Right cardiac atrium (tissue), 5 donors: ENCODE measurements around the gene PCDHB7. TPM values are rescaled to one million over a fixed set of nuclear protein-coding genes. Genes with fewer than 3 reads are reported as not detected.
"Not testable (repeated sequence)": the region's sequence is repeated elsewhere in the genome, so short reads cannot be mapped to it uniquely, and the experiment has no call there.

Experiments used
- ATAC-seq, 2 donors: fragments of 200-7000 bp; cut with Tn5 transposase; one replicate each; pipeline versions ENCODE4 v1.8.0 to v1.9.1; 2020; ENCODE audit warnings: moderate library complexity in 2 of 2, mild to moderate bottlenecking in 1 of 2
- DNase-seq, 3 donors: peaks; one replicate each; pipeline ENCODE4 v3.0.0-alpha.2; 2020
- H3K27ac ChIP-seq: one replicate; pipeline ENCODE4 v1.5.1; 2013; ENCODE audit warnings: mild to moderate bottlenecking, low read length, control low read depth, moderate library complexity
- H3K27me3 ChIP-seq: one replicate; pipeline ENCODE4 v1.6.1; 2013; ENCODE audit not compliant: control insufficient read depth, insufficient read depth
- H3K4me1 ChIP-seq: one replicate; pipeline ENCODE4 v1.6.1; 2013; ENCODE audit warnings: low read length; ENCODE audit not compliant: control insufficient read depth, insufficient read depth
- H3K4me3 ChIP-seq: one replicate; pipeline ENCODE4 v1.5.1; 2013; ENCODE audit warnings: low read length, control low read depth
- H3K9me3 ChIP-seq: one replicate; pipeline ENCODE4 v1.6.1; 2013; ENCODE audit warnings: low read length; ENCODE audit not compliant: control insufficient read depth
- WGBS: extraction: QIAGEN DNeasy Blood & Tissue Kit; methylation state at CpG from one replicate; pipeline ENCODE4 v1.1.7; 2013; 5-methylcytosine and 5-hydroxymethylcytosine counted together
- intact Hi-C, 4 donors: fragments of 100-400 bp; cut with DNase I; formaldehyde crosslinking; loops; one replicate each; pipeline versions ENCODE4 v1.11.0 to v1.14.0; 2022 to 2023
- long read RNA-seq, 4 donors: library from polyadenylated mRNA; unstranded; transcript quantifications; one replicate each; pipeline ENCODE4 v2.0.0, GENCODE V29; 2020 to 2021
- polyA plus RNA-seq: library from polyadenylated mRNA; stranded (reverse); fragments of 200-250 nt; gene quantifications from one replicate; pipeline ENCODE4 v1.2.3, GENCODE V29; 2013
- total RNA-seq, 4 donors: library from RNA; stranded (reverse); fragmentation: NEBNext Ultra II Directional; extraction: Animal tissue kit (Norgen Biotek cat#: 25700); gene quantifications; one replicate each; pipeline ENCODE4 v1.2.1, GENCODE V29; 2021
- donor health status: healthy with polysubstance abuse.
- donor health status: DM: no; HTN: yes; CAD: no.
- donor health status: DM: no; HTN: no; CAD: no.
- donor health status: DM: no; HTN: yes; CAD: no; lungs with severe emphysema.
- donor health status: DM: yes; HTN: yes; CAD: no.

The PCDHB7 gene
- total RNA-seq (1 to 10 TPM in 3 of 4 donors, under 1 TPM in 1; 0.79 to 1.7 (median 1.6) TPM), polyA plus RNA-seq (0.57 TPM)
- long read RNA-seq, donor 1, transcript PCDHB7-201 (1 exons, 3,765 nt), result major isoform, 5 of 5 reads
- long read RNA-seq, donor 1, partial matches to known transcripts, result 0 of 5 reads
- long read RNA-seq, donor 1, other reads (novel, unspliced or antisense), result 0 of 5 reads
- long read RNA-seq, donor 2, partial matches to known transcripts, result 0 of 1 reads
- long read RNA-seq, donor 2, other reads (novel, unspliced or antisense), result 0 of 1 reads
- long read RNA-seq, donor 3, transcript PCDHB7-201 (1 exons, 3,765 nt), result major isoform, 5 of 5 reads
- long read RNA-seq, donor 3, partial matches to known transcripts, result 0 of 5 reads
- long read RNA-seq, donor 3, other reads (novel, unspliced or antisense), result 0 of 5 reads
- long read RNA-seq, donor 4, partial matches to known transcripts, result 0 of 1 reads
- long read RNA-seq, donor 4, other reads (novel, unspliced or antisense), result 0 of 1 reads

DNA sequence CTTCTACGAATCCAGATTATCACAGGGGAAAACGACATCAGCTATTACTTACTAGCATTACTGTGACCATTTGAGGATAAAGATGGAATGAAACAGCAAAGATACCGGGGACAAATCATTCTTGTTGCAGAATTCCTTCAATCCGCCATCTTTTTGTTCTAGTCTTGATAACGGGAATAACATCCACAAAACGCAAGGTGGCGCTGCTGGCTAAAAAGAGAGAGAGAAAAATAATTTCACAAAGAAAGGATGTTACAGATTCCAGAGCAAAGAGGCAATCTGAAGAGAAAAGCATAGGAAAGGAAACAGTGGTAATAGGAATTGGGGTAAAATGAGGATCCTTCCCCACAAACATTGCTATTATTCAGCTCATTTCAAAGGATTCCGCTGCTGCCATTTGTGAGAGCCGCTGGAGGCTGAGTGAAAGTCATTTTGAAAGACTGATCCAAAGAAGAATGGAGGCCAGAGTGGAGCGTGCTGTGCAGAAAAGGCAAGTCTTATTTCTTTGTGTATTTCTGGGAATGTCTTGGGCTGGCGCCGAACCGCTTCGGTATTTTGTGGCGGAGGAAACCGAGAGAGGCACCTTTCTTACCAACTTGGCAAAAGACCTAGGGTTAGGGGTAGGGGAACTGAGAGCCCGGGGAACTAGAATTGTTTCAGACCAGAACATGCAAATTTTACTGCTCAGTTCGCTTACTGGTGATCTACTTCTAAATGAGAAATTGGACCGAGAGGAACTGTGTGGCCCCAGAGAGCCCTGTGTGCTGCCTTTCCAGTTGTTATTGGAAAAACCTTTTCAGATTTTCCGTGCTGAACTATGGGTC, at the start of gene PCDHB7:
Gene PCDHB7, plus strand, starts transcription at position 264 of the 824 bp plus-strand sequence. Its CDS starts 192 bp downstream, at position 456.
- Histone ChIP-seq H3K4me3 (peak within 1 kb of the TSS; percentile 39), H3K9me3 (peaks cover 9% of the 10 kb centered on the region), H3K27ac (no peak within 1 kb of the TSS), H3K4me1 (no peaks in the 10 kb centered on the region), H3K27me3 (no peaks in the 10 kb centered on the region)
- intact Hi-C loops, result loop anchor here in 1 of 4 donors (10.0 kb wide), 1 partner anchor 392 kb away; no protein-coding TSS in a partner anchor
- 30% methylated on average over 20 of the region's 20 CpGs for WGBS
- no peak for DNase-seq
- no peak for ATAC-seq

DNA sequence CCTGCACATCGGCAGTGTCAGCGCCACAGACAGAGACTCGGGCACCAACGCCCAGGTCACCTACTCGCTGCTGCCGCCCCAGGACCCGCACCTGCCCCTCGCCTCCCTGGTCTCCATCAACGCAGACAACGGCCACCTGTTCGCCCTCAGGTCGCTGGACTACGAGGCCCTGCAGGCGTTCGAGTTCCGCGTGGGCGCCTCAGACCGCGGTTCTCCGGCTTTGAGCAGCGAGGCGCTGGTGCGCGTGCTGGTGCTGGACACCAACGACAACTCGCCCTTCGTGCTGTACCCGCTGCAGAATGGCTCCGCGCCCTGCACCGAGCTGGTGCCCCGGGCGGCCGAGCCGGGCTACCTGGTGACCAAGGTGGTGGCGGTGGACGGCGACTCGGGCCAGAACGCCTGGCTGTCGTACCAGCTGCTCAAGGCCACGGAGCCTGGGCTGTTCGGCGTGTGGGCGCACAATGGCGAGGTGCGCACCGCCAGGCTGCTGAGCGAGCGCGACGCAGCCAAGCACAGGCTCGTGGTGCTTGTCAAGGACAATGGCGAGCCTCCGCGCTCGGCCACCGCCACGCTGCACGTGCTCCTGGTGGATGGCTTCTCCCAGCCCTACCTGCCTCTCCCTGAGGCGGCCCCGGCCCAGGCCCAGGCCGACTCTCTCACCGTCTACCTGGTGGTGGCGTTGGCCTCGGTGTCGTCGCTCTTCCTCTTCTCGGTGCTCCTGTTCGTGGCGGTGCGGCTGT, 48.9 kb upstream of the PCDHB7 start:
- 30% methylated on average over 58 of the region's 73 CpGs for WGBS
- ATAC-seq, H3K9me3 ChIP-seq, H3K27me3 ChIP-seq, H3K27ac ChIP-seq, H3K4me1 ChIP-seq, DNase-seq, intact Hi-C loops, H3K4me3 ChIP-seq: not testable (repeated sequence)

DNA sequence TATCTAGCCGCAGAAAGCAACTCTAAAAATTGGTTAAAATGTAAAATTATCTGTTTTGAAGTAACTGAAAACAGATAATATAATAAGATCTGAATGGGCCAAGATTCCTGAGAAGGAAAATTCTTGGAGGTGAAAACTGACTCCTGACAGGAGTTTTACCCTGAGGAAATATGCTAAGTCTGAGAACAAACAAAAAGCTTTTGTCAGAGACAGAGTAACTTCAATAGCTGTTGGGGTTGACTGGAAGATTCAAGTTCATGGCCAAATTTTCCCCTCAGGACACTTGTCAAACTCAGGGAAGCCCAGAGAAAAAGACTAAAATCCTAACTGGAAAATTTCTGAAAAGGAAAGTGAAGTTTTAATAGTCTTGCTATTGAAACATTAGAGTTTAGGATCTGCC, 45.1 kb upstream of the PCDHB7 start:
- Histone ChIP-seq H3K4me1 (no peaks in the 10 kb centered on the region), H3K27ac (no peak overlapping the region), H3K27me3 (no peaks in the 10 kb centered on the region), H3K9me3 (no peaks in the 10 kb centered on the region), H3K4me3 (no peak overlapping the region)
- WGBS, result 84% methylated on average over 1 of the region's 1 CpG
- DNase-seq, result no peak
- intact Hi-C loops, result no loop called here
- no peak for ATAC-seq

DNA sequence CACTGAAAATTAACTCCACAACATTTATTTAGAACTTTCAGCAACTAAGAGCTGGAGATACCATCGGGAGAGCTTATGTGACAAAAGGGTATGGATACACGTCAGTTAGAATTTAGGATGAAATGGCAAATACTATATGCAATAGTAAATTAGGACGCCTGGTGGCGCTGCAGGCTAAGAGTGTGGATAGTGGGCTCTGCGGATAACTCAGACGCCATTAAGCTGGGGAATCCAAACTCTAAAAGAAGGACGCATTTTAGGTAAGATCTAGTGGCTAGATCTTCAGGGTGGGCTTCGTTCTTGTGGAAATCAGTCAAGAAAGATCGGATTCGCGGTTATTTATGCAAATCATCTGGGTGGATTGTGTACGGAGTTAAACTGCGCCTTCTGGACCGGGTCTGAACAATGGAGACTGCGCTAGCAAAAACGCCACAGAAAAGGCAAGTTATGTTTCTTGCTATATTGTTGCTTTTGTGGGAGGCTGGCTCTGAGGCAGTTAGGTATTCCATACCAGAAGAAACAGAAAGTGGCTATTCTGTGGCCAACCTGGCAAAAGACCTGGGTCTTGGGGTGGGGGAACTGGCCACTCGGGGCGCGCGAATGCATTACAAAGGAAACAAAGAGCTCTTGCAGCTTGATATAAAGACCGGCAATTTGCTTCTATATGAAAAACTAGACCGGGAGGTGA, 37.3 kb upstream of the PCDHB7 start, which contains the start of gene PCDHB5:
Gene PCDHB5, plus strand, starts transcription at position 177 of the 688 bp plus-strand sequence. Its CDS starts 229 bp downstream, at position 406.
- peak in 1 of 2 donors; percentile 21 for ATAC-seq
- no peak for DNase-seq
- H3K27me3 ChIP-seq, result no peaks in the 10 kb centered on the region
- peaks cover 3% of the 10 kb centered on the region for H3K9me3 ChIP-seq
- H3K4me3 ChIP-seq, result peak within 1 kb of the TSS; percentile 64
- no peak within 1 kb of the TSS for H3K27ac ChIP-seq
- H3K4me1 ChIP-seq, result no peaks in the 10 kb centered on the region
- 15% methylated on average over 22 of the region's 22 CpGs for WGBS
- intact Hi-C loops, result no loop called here

DNA sequence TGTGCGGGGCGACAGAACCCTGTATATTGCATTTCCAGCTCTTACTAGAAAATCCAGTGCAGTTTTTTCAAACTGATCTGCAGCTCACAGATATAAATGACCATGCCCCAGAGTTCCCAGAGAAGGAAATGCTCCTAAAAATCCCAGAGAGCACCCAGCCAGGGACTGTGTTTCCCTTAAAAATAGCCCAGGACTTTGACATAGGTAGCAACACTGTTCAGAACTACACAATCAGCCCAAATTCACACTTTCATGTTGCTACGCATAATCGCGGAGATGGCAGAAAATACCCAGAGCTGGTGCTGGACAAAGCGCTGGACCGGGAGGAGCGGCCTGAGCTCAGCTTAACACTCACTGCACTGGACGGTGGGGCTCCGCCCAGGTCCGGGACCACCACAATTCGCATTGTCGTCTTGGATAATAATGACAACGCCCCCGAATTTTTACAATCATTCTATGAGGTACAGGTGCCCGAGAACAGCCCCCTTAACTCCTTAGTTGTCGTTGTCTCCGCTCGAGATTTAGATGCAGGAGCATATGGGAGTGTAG, 36.7 kb upstream of the PCDHB7 start:
- no peak overlapping the region for H3K27ac ChIP-seq
- no peak for ATAC-seq
- DNase-seq, result no peak
- no peaks in the 10 kb centered on the region for H3K27me3 ChIP-seq
- 39% methylated on average over 19 of the region's 19 CpGs for WGBS
- no peaks in the 10 kb centered on the region for H3K4me1 ChIP-seq
- H3K4me3 ChIP-seq, result peak overlapping the region; percentile 64
- H3K9me3 ChIP-seq, result peaks cover 3% of the 10 kb centered on the region
- intact Hi-C loops, result no loop called here

DNA sequence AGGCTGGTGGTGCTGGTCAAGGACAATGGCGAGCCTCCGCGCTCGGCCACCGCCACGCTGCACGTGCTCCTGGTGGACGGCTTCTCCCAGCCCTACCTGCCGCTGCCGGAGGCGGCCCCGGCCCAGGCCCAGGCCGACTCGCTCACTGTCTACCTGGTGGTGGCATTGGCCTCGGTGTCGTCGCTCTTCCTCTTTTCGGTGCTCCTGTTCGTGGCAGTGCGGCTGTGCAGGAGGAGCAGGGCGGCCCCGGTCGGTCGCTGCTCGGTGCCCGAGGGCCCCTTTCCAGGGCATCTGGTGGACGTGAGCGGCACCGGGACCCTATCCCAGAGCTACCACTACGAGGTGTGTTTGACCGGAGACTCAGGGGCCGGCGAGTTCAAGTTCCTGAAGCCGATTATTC, 35.1 kb upstream of the PCDHB7 start:
- H3K4me1 ChIP-seq, ATAC-seq, H3K9me3 ChIP-seq, intact Hi-C loops, H3K27me3 ChIP-seq, H3K27ac ChIP-seq, H3K4me3 ChIP-seq, DNase-seq: not testable (repeated sequence)
- 44% methylated on average over 34 of the region's 34 CpGs for WGBS

DNA sequence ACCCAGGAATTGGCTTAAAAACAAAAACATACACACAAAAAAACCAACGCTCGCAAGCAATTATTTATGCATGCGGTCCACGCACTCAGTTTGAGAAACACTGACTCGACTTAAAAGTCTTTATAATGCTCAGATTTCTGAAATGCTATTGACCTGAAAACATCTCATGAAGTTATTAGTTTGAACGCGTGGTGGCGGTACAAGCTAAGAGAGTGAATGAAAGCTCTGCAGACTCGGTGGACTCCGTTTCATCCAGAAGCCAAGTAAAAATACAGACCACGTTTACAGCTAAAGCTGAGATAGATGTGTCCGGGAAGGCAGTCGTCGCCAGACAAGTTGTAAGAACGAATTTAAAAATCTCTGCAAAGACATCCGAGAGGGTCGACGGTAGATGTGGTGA, 22.6 kb upstream of the PCDHB7 start, which contains the start of gene PCDHB6:
Gene PCDHB6, plus strand, starts transcription at position 246 of the 400 bp plus-strand sequence. CDS start 201 bp downstream, outside the sequence.
- H3K9me3 ChIP-seq, result peaks cover 2% of the 10 kb centered on the region

DNA sequence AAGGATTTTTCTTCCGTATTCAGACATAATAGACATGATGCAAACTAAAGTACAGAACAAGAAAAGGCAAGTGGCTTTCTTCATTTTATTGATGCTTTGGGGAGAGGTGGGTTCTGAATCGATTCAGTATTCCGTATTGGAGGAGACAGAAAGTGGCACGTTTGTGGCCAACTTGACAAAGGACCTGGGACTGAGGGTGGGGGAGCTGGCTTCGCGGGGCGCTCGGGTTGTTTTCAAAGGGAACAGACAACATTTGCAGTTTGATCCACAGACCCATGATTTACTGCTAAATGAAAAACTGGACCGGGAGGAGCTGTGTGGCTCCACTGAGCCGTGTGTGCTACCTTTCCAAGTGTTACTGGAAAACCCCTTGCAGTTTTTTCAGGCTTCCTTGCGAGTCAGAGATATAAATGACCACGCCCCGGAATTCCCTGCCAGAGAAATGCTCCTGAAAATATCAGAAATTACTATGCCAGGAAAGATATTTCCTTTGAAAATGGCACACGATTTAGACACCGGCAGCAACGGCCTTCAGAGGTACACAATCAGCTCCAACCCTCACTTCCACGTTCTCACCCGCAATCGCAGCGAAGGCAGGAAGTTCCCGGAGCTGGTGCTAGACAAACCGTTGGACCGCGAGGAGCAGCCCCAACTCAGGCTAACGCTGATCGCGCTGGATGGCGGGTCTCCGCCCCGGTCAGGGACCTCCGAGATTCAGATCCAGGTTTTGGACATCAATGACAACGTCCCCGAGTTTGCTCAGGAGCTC, 22.0 kb upstream of the PCDHB7 start:
- intact Hi-C loops, result no loop called here
- DNase-seq (peak in 2 of 3 donors; percentile 36 to 37), ATAC-seq (no peak)
- Histone ChIP-seq H3K4me1 (no peaks in the 10 kb centered on the region), H3K4me3 (no peak overlapping the region), H3K27me3 (no peaks in the 10 kb centered on the region), H3K27ac (no peak overlapping the region), H3K9me3 (peaks cover 2% of the 10 kb centered on the region)
- 36% methylated on average over 33 of the region's 33 CpGs for WGBS

More for the DNA sequence above, 22.6 kb upstream of the PCDHB7 start, which contains the start of gene PCDHB6:
- Histone ChIP-seq H3K27me3 (no peaks in the 10 kb centered on the region), H3K4me1 (no peaks in the 10 kb centered on the region), H3K27ac (no peak within 1 kb of the TSS), H3K4me3 (no peak within 1 kb of the TSS)
- 13% methylated on average over 18 of the region's 18 CpGs for WGBS
- no peak for DNase-seq
- ATAC-seq, result no peak
- intact Hi-C loops, result no loop called here

DNA sequence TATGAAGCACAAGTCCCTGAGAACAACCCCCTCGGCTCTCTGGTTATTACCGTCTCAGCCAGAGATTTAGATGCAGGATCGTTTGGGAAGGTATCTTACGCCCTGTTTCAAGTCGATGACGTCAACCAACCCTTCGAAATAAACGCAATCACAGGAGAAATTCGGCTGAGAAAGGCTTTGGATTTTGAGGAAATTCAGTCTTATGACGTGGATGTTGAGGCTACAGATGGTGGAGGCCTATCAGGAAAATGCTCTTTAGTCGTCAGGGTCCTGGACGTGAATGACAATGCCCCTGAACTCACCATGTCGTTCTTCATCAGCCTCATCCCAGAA, 21.5 kb upstream of the PCDHB7 start:
- Histone ChIP-seq H3K27me3 (no peaks in the 10 kb centered on the region), H3K4me3 (no peak overlapping the region), H3K4me1 (no peaks in the 10 kb centered on the region), H3K9me3 (peaks cover 7% of the 10 kb centered on the region), H3K27ac (no peak overlapping the region)
- ATAC-seq (no peak), DNase-seq (no peak)
- WGBS, result 31% methylated on average over 13 of the region's 13 CpGs
- intact Hi-C loops, result no loop called here
